Upper lobe of left lung (tissue), 4 donors: ENCODE data around the gene GADD45A.
"Not testable (repeated sequence)": the region's sequence is repeated elsewhere in the genome, so short reads cannot be mapped to it uniquely, and the experiment has no call there.

Experiments
- CTCF ChIP-seq, 6 experiments: fragments of 450-650 bp in 4 of 6; fragments of 200-600 bp in 2 of 6; sonication (generic) in 2 of 6; IDR thresholded peaks; one replicate each; pipeline ENCODE4 v1.5.1; 2016 to 2019; ENCODE audit warnings: antibody characterized with exemption in 6 of 6
- EP300 ChIP-seq, 4 donors: sonication (generic); formaldehyde crosslinking; IDR thresholded peaks; one replicate each; pipeline ENCODE4 v1.5.1; 2017; ENCODE audit warnings: antibody characterized with exemption in 4 of 4, control low read depth in 2 of 4
- POLR2AphosphoS5 ChIP-seq, 2 donors: sonication (generic); formaldehyde crosslinking; IDR thresholded peaks; one replicate each; pipeline ENCODE4 v1.5.1; 2017; ENCODE audit warnings: antibody characterized with exemption in 2 of 2

DNA sequence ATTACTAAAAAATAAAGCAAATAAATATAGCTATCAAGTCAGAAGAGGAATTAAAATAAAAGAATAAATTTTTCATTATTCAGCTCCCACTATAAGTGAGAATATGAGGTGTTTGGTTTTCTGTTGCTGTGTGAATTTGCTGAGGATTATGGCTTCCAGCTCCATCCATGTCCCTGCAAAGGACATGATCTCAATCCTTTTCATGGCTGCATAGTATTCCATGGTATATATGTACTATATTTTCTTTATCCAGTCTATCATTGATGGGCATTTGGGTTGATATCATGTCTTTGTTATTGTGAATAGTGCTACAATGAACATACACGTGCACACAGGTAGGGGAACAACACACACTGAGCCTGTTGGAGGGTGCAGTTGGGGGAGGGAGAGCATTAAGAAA is 27.8 kb upstream of the GADD45A start:
- TF ChIP-seq CTCF, EP300, POLR2AphosphoS5 (IDR thresholded peaks at IDR 0.05): not testable (repeated sequence)
